Brain microvascular endothelial cell (primary cell): Measurements from ENCODE around the gene FAM20B.
A peak's percentile ranks its signal among the peaks of the same experiment; 100 is the strongest.
"Not testable (repeated sequence)": the region's sequence is repeated elsewhere in the genome, so short reads cannot be mapped to it uniquely, and the experiment has no call there.

ENCODE experiments used
- DNase-seq: peaks from one replicate; pipeline ENCODE4 v3.0.0-alpha.2; 2020
- H3K27ac ChIP-seq: fragments of 250-450 bp; sonication (Bioruptor Pico); 2 replicates; pipeline ENCODE4 v1.5.1; 2020; ENCODE audit warnings: mild to moderate bottlenecking, moderate library complexity
- H3K27me3 ChIP-seq: fragments of 250-450 bp; sonication (Bioruptor Pico); replicated peaks from 2 replicates; pipeline ENCODE4 v1.5.1; 2020; ENCODE audit warnings: mild to moderate bottlenecking
- H3K36me3 ChIP-seq: fragments of 250-450 bp; sonication (Bioruptor Pico); replicated peaks from 2 replicates; pipeline ENCODE4 v1.5.1; 2020; ENCODE audit warnings: mild to moderate bottlenecking
- H3K4me3 ChIP-seq: 2 replicates; pipeline ENCODE4 v1.5.1; 2011; ENCODE audit warnings: low read depth, mild to moderate bottlenecking, control low read depth, low read length, moderate library complexity
- in situ Hi-C: cut with HindIII; loops from 2 replicates; pipeline ENCODE4 v1.10.0; 2017; ENCODE audit warnings: low sequenced_read_pairs, low pct_ligation_motif_present
- TF ChIP-seq, protein P1 (sequence below): IDR thresholded peaks from 2 replicates; pipeline ENCODE4 v1.5.1; 2011; ENCODE audit warnings: low read depth, mild to moderate bottlenecking, moderate library complexity, low read length, control low read depth, inconsistent platforms; ENCODE audit errors: missing control alignments

The FAM20B gene

DNA sequence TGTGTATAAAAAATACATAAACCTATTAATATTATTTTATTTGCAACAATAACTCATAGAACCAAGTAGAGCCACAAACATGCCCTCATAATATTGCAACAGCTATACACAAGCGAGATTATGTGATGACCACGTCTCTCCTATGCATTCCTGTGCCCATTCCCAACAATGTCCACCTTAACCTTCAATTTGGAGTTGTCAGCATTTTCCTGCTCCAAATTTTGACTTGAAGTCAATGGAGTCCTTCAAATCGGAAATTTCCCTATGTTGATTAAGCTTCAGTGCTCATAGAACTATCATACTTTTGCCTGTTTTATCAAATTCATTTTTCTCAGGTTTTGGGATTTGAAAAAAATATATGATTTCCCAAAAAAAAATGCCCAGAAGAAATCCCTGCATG lies 27.4 kb upstream of the FAM20B start:
- Histone ChIP-seq H3K27me3 (no peaks in the 10 kb centered on the region), H3K27ac (no peak overlapping the region), H3K4me3 (no peak overlapping the region), H3K36me3 (no peaks in the 10 kb centered on the region)
- in situ Hi-C loops, result no loop called here
- DNase-seq, result no peak
- TF ChIP-seq, protein P1, sequence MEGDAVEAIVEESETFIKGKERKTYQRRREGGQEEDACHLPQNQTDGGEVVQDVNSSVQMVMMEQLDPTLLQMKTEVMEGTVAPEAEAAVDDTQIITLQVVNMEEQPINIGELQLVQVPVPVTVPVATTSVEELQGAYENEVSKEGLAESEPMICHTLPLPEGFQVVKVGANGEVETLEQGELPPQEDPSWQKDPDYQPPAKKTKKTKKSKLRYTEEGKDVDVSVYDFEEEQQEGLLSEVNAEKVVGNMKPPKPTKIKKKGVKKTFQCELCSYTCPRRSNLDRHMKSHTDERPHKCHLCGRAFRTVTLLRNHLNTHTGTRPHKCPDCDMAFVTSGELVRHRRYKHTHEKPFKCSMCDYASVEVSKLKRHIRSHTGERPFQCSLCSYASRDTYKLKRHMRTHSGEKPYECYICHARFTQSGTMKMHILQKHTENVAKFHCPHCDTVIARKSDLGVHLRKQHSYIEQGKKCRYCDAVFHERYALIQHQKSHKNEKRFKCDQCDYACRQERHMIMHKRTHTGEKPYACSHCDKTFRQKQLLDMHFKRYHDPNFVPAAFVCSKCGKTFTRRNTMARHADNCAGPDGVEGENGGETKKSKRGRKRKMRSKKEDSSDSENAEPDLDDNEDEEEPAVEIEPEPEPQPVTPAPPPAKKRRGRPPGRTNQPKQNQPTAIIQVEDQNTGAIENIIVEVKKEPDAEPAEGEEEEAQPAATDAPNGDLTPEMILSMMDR, result no peak

DNA sequence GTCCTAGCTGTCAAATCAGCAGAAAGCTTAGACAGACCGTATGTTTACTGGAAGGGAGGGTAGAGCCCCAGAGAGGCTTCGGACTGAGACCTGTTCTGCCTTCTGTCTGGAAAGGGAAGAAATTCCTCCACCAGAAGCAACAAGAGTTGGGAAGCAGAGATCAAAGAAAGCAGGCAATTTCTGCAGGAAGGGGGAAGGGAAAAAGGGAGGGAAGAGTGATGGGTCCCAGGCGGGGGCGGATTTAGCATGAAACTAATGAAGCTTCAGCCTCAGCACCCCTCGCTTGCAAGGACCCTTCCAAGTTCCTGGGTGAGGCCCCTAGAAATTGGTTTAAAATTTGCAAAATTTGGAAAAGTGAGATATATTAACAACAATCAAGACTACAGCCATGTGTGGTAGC lies 26.6 kb upstream of the FAM20B start:
- Histone ChIP-seq H3K4me3 (no peak overlapping the region), H3K27me3 (no peaks in the 10 kb centered on the region), H3K27ac (no peak overlapping the region), H3K36me3 (no peaks in the 10 kb centered on the region)
- DNase-seq, result no peak
- TF ChIP-seq, protein P1, result no peak
- in situ Hi-C loops, result no loop called here

DNA sequence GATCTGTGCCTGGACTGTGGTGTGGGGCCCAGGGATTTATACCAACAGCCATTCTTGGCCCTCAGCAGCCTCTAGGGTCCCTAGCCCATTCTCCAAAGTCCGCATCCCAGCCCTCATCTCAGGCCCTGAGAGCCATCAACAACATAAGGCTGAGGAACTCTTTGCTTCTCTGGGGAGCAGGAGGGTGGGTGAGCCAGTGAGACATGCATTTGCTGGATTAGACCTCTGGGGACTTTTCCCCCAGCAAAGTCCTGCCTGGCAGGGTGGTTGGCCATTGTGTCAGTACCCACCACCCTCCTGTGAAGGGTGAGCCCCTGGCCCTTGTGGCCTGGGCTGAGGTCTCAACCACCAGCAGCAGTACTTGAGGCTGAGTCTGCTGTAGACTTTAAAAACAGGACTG lies 24.2 kb upstream of the FAM20B start:
- TF ChIP-seq, protein P1, result no peak
- in situ Hi-C loops, result loop anchor here (25.0 kb wide), 2 partner anchors 214 to 464 kb away; no protein-coding TSS in a partner anchor
- H3K27ac ChIP-seq, result no peak overlapping the region
- H3K4me3 ChIP-seq, result no peak overlapping the region
- no peak for DNase-seq
- H3K27me3 ChIP-seq, result no peaks in the 10 kb centered on the region
- no peaks in the 10 kb centered on the region for H3K36me3 ChIP-seq

DNA sequence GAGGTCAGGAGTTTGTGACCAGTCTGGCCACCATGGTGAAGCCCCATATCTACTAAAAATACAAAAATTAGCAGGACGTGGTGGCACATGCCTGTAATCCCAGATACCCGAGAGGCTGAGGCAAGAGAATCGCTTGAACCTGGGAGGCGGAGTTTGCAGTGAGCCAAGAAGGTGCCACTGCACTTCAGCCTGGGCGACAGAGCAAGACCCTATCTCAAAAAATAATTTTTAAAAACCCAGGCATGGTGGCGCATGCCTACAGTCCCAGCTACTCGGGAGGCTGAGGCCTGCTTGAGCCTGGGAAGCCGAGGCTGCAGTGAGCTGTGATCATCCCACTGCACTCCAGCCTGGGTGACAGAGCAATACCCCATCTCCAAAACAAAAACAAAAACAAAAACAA lies 23.6 kb upstream of the FAM20B start:
- not testable (repeated sequence) for H3K27me3 ChIP-seq, DNase-seq, H3K27ac ChIP-seq, H3K36me3 ChIP-seq, H3K4me3 ChIP-seq
- in situ Hi-C loops, result loop anchor here (25.0 kb wide), 2 partner anchors 215 to 465 kb away; no protein-coding TSS in a partner anchor

DNA sequence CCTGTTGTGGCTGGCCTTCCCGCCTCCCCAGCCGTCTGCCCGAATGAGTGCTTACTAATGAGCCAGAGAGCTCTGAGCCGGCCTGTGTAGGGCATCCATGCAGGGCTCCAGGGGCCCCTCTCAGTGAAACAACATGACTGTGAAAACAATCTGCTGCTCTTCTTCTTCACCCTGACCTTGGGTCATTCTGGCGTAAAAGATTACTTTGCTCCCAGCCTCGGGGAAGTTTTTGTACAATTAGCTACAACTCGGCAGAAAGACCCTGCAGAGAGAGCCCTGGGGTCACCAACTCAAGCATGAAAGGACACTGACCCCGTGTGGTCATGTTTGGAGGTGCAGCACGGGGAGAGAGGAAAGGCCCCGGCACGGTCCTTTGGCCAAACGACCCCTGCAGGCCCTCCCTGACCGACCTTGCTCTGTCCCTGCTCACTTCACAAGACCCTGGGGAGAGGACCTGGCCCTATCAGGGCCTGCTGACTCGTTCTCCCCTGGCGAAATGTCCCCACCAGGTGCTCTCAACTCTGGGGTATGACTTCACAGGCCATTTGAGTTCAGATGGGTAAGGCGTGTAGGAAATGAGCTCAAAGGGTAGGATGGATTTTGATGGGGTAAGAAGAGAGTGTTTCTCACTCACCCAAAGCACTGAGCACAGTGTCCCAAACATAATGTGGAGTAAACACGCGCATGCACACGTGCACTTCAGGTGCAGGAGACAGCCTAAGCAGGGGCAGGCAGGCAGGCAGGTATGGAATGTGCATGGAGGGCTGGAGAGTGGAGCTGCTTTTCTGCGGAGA lies 22.9 kb upstream of the FAM20B start:
- H3K27ac ChIP-seq, result no peak overlapping the region
- H3K27me3 ChIP-seq, result no peaks in the 10 kb centered on the region
- TF ChIP-seq, protein P1, result peak; percentile 98
- in situ Hi-C loops, result loop anchor here (25.0 kb wide), 2 partner anchors 215 to 465 kb away; no protein-coding TSS in a partner anchor
- H3K4me3 ChIP-seq, result peak overlapping the region; percentile 26
- DNase-seq, result peak; percentile 65
- H3K36me3 ChIP-seq, result no peaks in the 10 kb centered on the region

DNA sequence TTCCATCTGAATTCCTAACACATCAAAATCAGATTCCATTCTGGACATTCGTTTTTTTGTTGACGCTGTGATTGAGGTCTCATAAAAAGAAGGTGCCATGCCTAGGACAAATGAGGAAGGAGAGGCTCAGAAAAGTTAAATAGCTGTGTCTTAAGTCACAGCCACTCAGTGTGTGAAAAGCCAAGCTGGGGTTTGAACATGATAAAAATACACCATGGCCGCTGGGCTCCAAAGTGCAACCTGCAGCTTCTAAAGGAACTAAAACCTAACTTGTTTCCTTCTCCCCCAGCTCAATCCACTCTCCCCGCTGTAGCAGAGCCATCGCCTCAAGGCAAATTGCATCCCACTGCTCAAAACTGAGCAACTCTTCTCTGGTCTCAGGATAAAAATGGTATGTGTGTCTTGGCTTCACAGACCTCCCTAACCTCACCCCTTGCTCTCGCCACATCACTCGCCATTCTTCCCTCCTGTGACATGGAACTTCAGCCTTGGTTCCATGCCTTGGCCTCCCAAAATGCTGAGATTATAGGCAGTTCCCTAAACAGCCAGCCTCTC lies 22.1 kb upstream of the FAM20B start:
- no peak for DNase-seq
- in situ Hi-C loops, result loop anchor here (25.0 kb wide), 2 partner anchors 216 to 466 kb away; no protein-coding TSS in a partner anchor
- no peak overlapping the region for H3K4me3 ChIP-seq
- H3K36me3 ChIP-seq, result no peaks in the 10 kb centered on the region
- no peaks in the 10 kb centered on the region for H3K27me3 ChIP-seq
- H3K27ac ChIP-seq, result no peak overlapping the region
- TF ChIP-seq, protein P1, result no peak
